ENCODE results near the gene ATP1A2. TPM values are rescaled to one million over a fixed set of nuclear protein-coding genes. Genes with fewer than 3 reads are reported as not detected.
A peak's percentile ranks its signal among the peaks of the same experiment; 100 is the strongest.

Gene ATP1A2
- total RNA-seq, 2 donors from 2014 or later: 146 to 228 TPM

- H3K9me3 ChIP-seq: no peaks in the 10 kb centered on the region
- no peak for TF ChIP-seq CTCF (IDR thresholded peaks at IDR 0.05)
- peak overlapping the region; percentile 44 to 57 for H3K4me3 ChIP-seq
- H3K27ac ChIP-seq: no peak overlapping the region
- peaks cover 0 to 12% of the 10 kb centered on the region in 2 donors for H3K4me1 ChIP-seq
- no peaks in the 10 kb centered on the region for H3K27me3 ChIP-seq
- H3K36me3 ChIP-seq: no peaks in the 10 kb centered on the region
- DNase-seq (ENCODE audit: low spot score): peak; percentile 79
These were observed 45.1 kb upstream of the ATP1A2 start for GRCh38 chr1:160070243-160071163.

- Histone ChIP-seq H3K27me3 (no peaks in the 10 kb centered on the region), H3K27ac (no peak overlapping the region), H3K36me3 (no peaks in the 10 kb centered on the region), H3K4me1 (peaks cover 0 to 12% of the 10 kb centered on the region in 2 donors), H3K4me3 (no peak overlapping the region), H3K9me3 (no peaks in the 10 kb centered on the region)
- DNase-seq (ENCODE audit: low spot score): no peak
- TF ChIP-seq CTCF (IDR thresholded peaks at IDR 0.05): no peak
These were observed 44.3 kb upstream of the ATP1A2 start for GRCh38 chr1:160071289-160071688.

GRCh38 chr1:160074865-160075264 lies 40.7 kb upstream of the ATP1A2 start:
- Histone ChIP-seq H3K9me3 (no peaks in the 10 kb centered on the region), H3K4me3 (no peak overlapping the region), H3K4me1 (peaks cover 0 to 8% of the 10 kb centered on the region in 2 donors), H3K27ac (no peak overlapping the region), H3K27me3 (no peaks in the 10 kb centered on the region), H3K36me3 (no peaks in the 10 kb centered on the region)
- TF ChIP-seq CTCF (IDR thresholded peaks at IDR 0.05): no peak
- DNase-seq (ENCODE audit: low spot score): no peak

GRCh38 chr1:160075836-160076235 lies 39.7 kb upstream of the ATP1A2 start:
- H3K27me3 ChIP-seq: no peaks in the 10 kb centered on the region
- H3K27ac ChIP-seq: no peak overlapping the region
- H3K4me3 ChIP-seq: no peak overlapping the region
- H3K4me1 ChIP-seq: peaks cover 0 to 2% of the 10 kb centered on the region in 2 donors
- no peak for TF ChIP-seq CTCF (IDR thresholded peaks at IDR 0.05)
- no peak for DNase-seq (ENCODE audit: low spot score)
- no peaks in the 10 kb centered on the region for H3K36me3 ChIP-seq
- H3K9me3 ChIP-seq: no peaks in the 10 kb centered on the region

- no peaks in the 10 kb centered on the region for H3K27me3 ChIP-seq
- no peak overlapping the region for H3K27ac ChIP-seq
These were observed 39.3 kb upstream of the ATP1A2 start for GRCh38 chr1:160076295-160076694.

More at GRCh38 chr1:160076295-160076694, 39.3 kb upstream of the ATP1A2 start:
- no peak for DNase-seq (ENCODE audit: low spot score)
- Histone ChIP-seq H3K36me3 (no peaks in the 10 kb centered on the region), H3K9me3 (no peaks in the 10 kb centered on the region), H3K4me3 (no peak overlapping the region), H3K4me1 (no peaks in the 10 kb centered on the region)
- TF ChIP-seq CTCF (IDR thresholded peaks at IDR 0.05): no peak
